NCI-H524 (cell line): ENCODE results near the gene DENND1B.
"Not testable (repeated sequence)": the region's sequence is repeated elsewhere in the genome, so short reads cannot be mapped to it uniquely, and the experiment has no call there.

Experiments used
- DNase-seq, 2 experiments: peaks; one replicate each; lab custom pipeline; 2025; lab: John Stamatoyannopoulos, UW

DENND1B gene

GRCh38 chr1:197553281-197553680 lies 222.0 kb downstream of the DENND1B start:
- DNase-seq, result no peak

- no peak for DNase-seq
Measured at GRCh38 chr1:197546989-197547388, 228.3 kb downstream of the DENND1B start.

DNA sequence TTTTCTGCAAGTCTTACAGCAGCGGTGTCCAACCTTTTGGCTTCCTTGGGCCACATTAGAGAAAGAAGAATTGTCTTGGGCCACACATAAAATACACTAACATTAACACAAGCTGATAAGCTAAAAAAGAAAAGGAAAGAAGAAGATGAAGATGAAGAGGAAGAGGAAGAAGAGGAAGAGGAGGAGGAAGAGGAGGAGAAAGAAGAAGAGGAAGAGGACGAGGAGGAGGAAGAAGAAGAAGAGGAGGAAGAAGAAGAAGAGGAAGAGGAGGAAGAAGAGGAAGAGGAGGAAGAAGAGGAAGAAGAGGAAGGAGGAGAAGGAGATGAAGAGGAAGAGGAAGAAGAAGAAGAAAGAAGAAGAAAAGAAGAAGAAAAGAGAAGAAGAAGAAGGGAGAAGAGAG lies 230.7 kb downstream of the DENND1B start:
- no peak for DNase-seq

- no peak for DNase-seq
Measured at GRCh38 chr1:197544130-197544529, 231.2 kb downstream of the DENND1B start.

GRCh38 chr1:197541411-197541810 lies 233.9 kb downstream of the DENND1B start:
- no peak for DNase-seq

DNA sequence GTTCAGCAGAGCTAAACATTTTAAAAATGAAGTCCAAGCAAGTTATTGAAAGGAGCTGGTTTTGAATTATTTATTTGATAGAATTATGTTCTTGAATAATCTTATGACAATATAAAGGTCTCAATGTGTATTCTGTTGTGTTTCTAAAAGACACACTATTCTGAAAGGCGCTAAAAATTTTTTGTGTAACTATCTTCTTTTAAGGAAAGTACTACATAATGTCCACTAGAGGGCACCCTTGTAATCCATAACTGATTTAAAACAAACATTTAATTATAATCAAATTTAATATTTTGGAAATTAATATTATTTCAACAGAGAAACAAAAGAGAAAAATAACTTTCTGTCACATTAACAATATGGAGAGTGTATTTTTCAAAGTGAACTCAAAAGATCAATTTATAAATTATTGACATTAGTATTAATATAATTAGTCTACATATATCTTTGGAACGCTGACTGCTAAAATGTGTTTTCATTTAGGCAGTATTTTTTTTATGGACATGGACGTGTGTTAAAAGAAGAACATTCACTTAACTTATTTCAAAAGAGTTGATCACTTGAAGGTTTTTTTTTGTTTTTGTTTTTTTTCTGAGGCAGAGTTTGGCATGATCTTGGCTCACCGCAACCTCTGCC lies 248.4 kb downstream of the DENND1B start:
- peak in 1 of 2 experiments; percentile 29 for DNase-seq

- peak; percentile 1 to 46 for DNase-seq
Measured at GRCh38 chr1:197521118-197521739, 254.1 kb downstream of the DENND1B start.

DNA sequence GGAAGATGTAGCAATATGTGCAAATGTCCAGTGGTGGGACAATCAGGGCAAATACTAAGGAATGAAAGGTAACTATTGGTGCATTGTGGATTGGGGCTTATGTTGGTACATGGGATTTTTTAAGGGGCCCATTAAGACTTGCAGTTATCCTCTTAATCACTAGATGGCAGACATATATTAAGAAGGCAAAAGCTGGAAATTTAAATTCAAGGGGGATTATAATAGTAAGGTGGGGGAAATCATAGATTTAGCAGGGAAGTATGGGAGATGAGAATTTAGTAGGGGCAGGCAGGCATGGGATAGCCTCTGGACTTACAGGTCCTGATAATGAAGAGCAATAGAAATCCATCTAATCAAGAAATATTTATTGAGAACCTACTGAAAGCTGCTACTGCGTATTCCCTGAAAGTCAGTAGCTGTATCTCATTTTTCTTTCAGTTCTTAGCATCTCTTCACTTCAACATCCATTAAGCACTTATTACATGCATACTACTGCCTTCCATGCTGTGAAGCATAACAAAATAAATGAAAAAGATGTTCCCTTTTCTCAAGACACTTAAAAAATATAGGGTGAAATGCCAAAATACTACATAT lies 255.4 kb downstream of the DENND1B start:
- peak in 1 of 2 experiments; percentile 54 for DNase-seq

GRCh38 chr1:197515421-197515820 lies 259.9 kb downstream of the DENND1B start:
- DNase-seq, result no peak

GRCh38 chr1:197510691-197511378 lies 264.4 kb downstream of the DENND1B start:
- DNase-seq, result no peak

GRCh38 chr1:197496722-197497121 lies 278.6 kb downstream of the DENND1B start:
- DNase-seq, result no peak

GRCh38 chr1:197491505-197491904 lies 283.8 kb downstream of the DENND1B start:
- not testable (repeated sequence) for DNase-seq

- peak in 1 of 2 experiments; percentile 19 for DNase-seq
Measured at GRCh38 chr1:197486946-197487345, 288.3 kb downstream of the DENND1B start.

- no peak for DNase-seq
Measured at GRCh38 chr1:197485790-197486189, 289.5 kb downstream of the DENND1B start.

DNA sequence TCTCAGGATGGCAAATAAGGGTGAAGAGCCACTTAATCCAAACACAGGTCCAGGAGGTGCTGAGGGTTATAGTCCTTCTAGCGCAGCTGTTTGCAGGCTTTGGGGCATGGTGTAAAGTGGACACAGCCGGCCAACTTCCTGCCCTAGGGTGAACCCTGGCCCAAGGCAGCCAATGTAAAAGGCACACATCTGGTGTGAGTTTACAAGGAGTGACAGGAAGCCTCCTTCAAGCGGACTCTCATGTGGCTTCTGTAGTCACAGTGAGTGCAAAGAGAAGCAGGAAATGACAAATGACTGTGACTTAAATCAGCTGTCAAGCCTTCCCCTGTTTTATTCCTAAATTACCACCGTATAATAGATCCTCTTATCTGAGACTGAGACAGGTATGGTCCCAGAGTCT lies 294.2 kb downstream of the DENND1B start:
- no peak for DNase-seq

DNA sequence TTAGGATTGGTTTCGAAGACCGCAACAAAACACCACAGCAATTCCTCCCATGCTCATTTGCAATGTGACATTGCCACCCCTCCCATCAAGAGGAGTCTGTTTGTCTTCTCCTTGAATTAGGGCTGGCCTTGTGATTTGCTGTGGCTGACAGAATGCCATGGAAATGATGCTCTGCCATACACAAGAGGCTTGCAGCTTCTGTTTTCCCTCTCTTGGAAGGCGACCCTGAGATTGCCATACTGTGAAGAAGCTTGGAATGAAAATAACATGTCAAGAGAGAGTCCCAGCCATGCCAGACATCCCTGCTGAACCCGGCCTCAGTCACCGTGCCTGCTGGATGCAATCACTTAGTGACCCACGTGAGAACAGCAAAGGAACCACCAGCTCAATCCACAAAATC lies 294.8 kb downstream of the DENND1B start:
- no peak for DNase-seq

DNA sequence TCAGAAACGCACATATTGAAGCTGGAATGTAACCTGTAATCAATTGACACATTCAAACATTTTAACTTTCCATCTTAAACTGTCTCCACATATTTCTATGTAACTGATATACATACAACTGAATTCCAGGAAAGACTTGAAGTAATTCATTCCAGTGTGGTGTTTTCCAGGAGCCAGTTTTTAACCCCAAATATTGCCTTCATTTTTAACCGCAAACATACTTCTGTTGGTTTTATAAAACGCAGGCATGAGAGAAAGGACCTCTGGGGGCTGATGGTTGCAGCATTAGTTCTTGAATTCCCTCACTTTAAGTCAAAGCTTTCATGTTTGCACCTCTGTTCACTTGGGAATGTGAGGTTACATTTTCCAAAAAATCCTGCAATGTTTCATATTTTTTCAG lies 303.1 kb downstream of the DENND1B start:
- no peak for DNase-seq

DNA sequence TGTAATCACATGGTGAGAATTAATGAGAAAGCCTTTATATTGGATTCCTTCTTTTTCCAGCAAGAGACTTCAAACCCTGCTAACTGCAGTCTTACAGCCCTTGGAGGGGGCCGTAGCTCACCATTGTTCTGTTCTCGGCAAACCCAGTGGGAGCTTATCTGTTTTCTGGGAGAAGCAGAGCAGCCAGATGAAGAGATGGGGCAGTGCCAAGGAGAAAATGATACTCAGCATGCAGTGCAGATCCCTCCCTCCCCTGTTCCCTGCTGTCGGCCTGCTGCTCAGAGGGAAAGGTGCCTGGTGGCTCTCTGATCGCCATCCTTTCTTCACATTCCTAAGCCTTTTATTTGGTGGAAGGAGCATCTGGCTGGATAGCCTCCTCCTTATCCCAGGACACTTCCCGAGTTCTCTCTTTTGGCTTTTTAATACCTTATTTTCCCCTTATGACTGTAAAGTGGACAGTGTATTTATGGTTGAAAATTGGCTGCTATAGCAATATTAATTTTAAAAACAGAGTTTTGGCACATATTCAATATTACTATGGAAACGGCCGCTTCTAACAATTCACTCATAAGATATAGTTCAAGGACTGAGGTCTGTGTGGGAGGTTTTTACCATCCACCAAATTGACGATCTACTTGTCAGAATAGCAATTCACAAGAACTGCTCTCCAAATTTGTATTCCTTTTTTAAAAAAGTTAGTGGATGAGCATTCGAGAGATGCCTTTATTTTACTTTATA lies 303.9 kb downstream of the DENND1B start:
- DNase-seq, result peak; percentile 30 to 66

- DNase-seq, result no peak
Measured at GRCh38 chr1:197470330-197470729, 304.9 kb downstream of the DENND1B start.

- no peak for DNase-seq
Measured at GRCh38 chr1:197469620-197470210, 305.6 kb downstream of the DENND1B start.

DNA sequence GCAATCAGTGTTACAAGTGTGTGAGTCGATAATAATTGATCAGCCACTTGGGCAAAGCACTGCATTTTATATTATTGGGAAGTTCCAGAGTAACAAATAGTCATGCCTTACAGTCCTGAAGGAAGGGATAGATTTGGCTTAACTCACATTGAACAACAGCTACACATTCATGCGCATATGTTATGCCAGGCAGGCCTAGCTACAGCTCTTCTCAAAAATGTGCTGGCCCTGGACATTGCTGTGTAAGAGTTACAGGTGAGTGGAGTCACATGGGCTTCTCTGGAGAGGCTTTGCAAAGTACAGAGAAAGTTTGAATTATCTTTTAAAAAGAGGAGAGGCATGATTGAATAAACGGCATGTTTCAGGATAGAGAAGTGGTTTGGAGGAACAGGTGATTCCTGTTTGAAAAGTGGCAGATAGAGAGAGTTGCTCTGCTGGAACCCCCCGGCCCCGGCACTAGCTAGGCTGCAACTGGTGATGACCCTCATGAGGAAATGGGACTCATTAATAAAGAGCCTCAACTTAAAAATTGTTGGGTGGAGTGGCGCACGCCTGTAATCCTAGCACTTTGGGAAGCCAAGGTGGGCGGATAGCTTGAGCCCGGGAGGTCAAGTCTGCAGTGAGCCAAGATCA lies 306.6 kb downstream of the DENND1B start:
- DNase-seq, result no peak
